CMK (cell line): Measurements from ENCODE around the gene AMDHD1.
"Not testable (repeated sequence)": the region's sequence is repeated elsewhere in the genome, so short reads cannot be mapped to it uniquely, and the experiment has no call there.

Experiments
- DNase-seq: peaks from one replicate; pipeline ENCODE4 v3.0.0-alpha.2; 2010; ENCODE audit warnings: low read depth

The AMDHD1 gene

GRCh38 chr12:95963096-95963495, 20.0 kb downstream of the AMDHD1 start:
- DNase-seq: no peak

DNA sequence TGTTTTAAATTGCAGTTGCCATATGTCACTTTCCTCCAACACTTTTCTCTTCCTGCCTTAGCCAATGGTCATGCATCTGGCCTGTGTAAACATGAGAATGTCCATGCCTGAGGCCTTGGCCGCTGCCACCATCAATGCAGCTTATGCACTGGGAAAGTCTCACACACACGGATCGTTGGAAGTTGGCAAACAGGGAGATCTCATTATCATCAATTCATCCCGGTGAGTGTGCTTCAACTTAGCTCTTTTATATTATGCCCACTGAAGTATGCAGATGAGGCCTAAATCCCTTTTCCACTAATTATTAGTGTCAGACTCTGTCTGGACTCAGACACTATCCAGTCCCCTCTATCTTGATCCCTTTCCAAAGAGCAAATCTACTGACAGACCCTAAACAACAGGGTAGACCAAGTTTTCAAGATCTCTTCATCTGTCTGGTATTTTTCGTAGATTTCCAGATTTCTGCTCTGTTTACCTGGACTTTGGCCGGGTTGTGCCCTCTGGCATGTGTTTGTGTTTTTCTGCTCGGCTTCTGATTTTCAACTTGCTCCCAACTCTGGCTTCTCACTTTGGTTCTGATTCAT, 23.2 kb downstream of the AMDHD1 start:
- DNase-seq: no peak

GRCh38 chr12:95967301-95967700, 24.2 kb downstream of the AMDHD1 start:
- DNase-seq: no peak

DNA sequence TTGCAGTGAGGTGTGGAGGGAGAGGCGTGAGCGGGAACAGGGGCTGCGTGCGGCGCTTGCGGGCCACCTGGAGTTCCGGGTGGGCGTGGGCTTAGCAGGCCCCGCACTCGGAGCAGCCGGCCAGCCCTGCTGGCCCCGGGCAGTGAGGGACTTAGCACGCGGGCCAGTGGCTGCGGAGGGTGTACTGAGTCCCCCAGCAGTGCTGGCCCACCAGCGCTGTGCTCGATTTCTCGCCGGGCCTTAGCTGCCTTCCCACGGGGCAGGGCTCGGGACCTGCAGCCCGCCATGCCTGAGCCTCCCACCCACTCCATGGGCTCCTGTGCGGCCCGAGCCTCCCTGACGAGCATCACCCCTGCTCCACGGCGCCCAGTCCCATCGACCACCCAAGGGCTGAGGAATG, 26.0 kb downstream of the AMDHD1 start:
- not testable (repeated sequence) for DNase-seq

DNA sequence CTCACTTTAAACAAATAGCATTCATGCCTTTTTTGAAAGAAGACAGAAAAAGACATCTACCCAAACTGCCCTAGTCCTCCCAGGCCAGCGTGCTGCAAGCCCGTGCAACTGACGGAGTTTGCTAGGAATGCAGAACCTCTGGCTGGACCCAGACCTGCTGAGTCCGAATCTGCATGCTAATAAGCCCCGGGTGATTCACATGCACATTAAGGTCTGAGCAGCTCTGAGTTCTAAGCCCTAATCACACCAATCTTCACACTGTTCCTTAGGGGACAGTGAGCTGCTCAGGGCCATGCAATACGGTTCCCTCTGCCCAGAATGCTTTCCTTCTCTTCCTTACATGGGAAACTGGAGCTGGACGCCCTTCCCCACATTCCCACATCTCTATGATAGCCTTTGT, 27.8 kb downstream of the AMDHD1 start:
- no peak for DNase-seq

DNA sequence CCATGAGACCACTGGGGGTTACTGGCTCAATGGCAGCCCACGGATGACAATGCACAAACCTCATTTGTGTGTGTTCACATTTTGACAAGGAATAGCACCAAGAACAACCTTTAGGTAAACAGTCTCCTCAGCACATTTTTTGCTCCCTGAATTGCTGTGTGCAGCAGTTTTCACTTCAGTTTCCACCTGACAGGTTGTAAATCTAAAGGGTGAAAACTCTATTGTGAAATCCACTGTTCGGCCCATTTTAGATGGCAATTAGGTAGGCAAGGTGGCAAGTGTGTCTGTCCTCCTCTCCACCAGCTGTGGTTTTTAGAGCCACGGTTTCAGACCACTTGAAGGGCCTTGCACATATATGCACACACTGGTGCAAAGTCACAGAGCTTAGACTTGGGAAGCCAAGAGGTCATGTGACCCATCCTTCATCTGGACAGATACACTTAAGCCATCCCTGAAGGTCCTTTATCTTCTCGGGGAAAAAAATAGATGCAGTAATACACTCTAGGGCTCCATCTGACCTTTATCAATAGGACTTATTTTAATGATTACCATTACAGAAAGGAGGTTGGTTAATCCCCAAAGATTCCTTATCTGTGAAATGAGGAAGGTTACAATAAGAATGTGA, 29.8 kb downstream of the AMDHD1 start:
- DNase-seq: no peak

GRCh38 chr12:95974358-95974757, 31.2 kb downstream of the AMDHD1 start:
- DNase-seq: no peak

DNA sequence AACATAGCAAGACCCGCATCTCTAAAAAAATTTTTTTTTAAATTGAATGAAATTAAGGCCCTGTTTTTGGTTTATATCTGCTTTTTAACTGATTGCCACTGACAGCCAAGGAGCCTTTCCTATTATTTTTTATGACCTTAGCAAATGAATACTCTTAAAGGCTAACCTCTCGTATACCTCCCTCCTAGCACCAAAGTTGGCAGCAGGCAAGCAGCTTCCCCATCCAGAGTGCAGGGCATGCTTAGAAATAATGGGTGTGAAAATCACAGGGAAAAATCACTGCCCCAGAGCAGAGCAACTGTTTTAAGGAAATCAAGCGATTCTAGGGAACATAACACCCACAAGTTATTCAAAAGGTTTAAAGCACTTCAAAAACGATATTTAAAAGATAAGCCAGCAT, 32.4 kb downstream of the AMDHD1 start:
- DNase-seq: no peak

- DNase-seq: no peak
Measured at GRCh38 chr12:95976416-95976832, 33.3 kb downstream of the AMDHD1 start.

DNA sequence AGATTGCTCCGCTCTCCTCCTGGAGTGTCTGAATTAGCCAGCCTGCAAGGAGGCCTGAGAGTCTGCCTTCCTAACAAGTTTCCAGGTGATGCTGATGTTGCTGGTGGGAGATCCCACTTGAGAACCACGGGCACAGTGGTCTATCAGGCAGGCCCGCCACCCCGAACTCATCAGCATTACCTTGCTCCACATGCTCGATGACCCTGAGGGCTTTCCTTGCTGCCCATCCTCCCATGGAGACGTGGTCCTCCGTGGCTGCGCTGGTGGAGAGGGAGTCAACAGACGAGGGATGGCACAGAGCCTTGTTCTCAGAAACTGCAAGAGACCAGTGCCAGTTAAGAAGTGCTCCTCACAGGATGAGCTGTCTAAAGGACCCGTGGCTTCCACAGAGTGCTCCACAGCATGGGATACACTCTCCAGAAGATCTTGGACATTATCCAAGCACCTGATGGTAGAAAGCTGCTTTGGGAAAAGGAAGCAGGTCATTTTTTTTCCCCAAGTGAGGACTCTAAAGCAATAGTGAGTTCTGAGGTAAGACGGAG, 34.7 kb downstream of the AMDHD1 start:
- DNase-seq: no peak

- no peak for DNase-seq
Measured at GRCh38 chr12:95978351-95978750, 35.2 kb downstream of the AMDHD1 start.

GRCh38 chr12:95978774-95979173, 35.6 kb downstream of the AMDHD1 start:
- DNase-seq: no peak

GRCh38 chr12:95980437-95980836, 37.3 kb downstream of the AMDHD1 start:
- DNase-seq: no peak

- no peak for DNase-seq
Measured at GRCh38 chr12:95982602-95983001, 39.5 kb downstream of the AMDHD1 start.

GRCh38 chr12:95984682-95985081, 41.6 kb downstream of the AMDHD1 start:
- DNase-seq: no peak

DNA sequence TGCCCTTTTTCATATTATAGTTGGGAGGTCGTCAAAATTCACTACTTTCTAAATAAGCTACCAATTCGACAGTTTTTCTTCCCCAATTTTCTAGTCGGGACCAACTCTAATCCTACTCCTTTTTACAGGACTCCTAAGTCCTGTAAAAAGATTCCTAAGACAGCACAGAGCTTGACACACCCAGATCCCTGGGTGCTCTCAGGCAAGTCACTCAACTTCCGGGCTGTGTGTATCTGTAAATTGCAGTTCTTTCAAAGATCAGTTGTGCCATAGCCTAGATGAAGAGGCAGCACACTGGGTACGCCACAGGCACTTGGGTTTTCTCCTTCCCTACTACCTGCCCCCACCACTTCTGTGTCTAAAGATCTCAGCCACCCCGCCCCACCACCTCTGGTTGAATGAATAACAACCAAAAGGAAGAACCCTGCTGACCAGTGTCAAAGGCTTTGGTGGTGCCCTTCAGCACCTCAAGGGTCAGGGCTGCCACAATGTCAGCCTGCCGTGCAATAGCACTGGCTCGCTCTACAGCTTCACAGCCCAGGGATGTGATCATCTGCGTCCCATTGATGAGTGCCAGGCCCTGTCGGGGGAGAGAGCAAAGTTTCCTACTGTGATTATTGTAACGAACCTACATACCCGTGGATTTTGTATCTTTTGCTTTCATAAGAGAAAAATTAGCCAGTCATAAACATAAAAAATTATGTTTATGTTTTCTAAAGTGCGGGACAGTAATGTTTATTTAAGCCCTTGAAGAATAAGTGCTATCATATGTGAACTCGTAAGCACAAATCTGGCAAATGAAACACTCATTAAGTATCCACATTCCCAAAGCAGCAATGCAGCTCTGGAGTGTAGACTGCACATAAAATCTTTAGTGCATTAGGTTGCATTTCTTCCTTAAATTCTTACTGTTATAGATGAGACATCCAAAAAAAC, 43.8 kb downstream of the AMDHD1 start:
- DNase-seq: no peak

GRCh38 chr12:95988506-95989275, 45.6 kb downstream of the AMDHD1 start:
- no peak for DNase-seq

GRCh38 chr12:95989504-95990123, 46.5 kb downstream of the AMDHD1 start:
- DNase-seq: no peak

DNA sequence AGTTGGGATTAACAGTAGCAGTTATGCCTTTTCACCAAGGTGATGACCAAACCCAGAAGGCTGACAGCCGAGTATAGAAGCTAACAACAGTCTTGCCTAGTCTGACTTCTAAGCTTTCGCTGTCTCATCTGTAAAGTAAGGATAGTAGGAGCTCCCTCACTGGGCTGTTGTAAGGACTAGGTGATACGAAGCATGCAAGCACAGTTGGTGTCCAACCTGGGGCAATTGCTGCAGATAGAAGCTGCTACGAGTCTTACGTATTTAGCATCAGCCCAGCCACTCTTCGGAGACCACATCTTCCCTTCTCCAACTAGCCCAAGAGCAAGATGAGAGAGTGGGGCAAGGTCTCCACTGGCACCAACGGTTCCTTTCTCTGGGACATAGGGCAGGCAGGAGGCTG, 47.0 kb downstream of the AMDHD1 start:
- no peak for DNase-seq

- no peak for DNase-seq
Measured at GRCh38 chr12:95993907-95994306, 50.8 kb downstream of the AMDHD1 start.

DNA sequence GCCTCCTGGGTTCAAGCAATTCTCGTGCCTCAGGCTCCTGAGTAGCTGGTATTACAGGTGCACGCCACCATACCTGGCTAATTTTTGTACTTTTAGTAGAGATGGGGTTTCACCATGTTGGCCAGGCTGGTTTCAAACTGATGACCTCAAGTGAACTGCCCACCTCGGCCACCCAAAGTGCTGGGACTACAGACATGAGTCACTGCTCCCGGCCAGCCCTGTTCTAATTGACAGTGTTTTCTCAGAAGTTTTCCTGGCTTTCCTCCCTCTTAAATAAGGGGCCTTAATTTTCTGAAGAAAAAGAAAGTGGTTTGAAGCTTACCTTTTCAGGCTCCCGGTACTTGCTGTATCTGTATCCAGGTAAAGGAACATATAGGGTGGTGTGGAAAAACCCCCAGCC, 51.3 kb downstream of the AMDHD1 start:
- no peak for DNase-seq
